Neuronal stem cell (in vitro differentiated cells): Measurements from ENCODE around the gene DSE.

Experiments
- DNase-seq: peaks from one replicate; pipeline ENCODE4 v3.0.0-alpha.2; 2013; ENCODE audit warnings: low spot score
- H2AFZ ChIP-seq: one replicate; pipeline ENCODE4 v1.6.1; 2013; ENCODE audit warnings: mild to moderate bottlenecking, low read length, inconsistent platforms
- H2AK5ac ChIP-seq: 2 replicates; pipeline ENCODE4 v1.6.1; 2013; ENCODE audit warnings: low read depth, mild to moderate bottlenecking, inconsistent platforms, low read length, moderate library complexity, mixed read lengths
- H2BK120ac ChIP-seq: 2 replicates; pipeline ENCODE4 v1.6.1; 2013; ENCODE audit warnings: low read depth, mild to moderate bottlenecking, inconsistent platforms, low read length, moderate library complexity, mixed read lengths
- H2BK12ac ChIP-seq: one replicate; pipeline ENCODE4 v1.6.1; 2013; ENCODE audit warnings: low read length, inconsistent platforms
- H2BK15ac ChIP-seq: 2 replicates; pipeline ENCODE4 v1.6.1; 2013; ENCODE audit warnings: mild to moderate bottlenecking, low read length, inconsistent platforms, mixed read lengths
- H2BK5ac ChIP-seq: one replicate; pipeline ENCODE4 v1.6.1; 2013; ENCODE audit warnings: inconsistent platforms, mild to moderate bottlenecking, low read length, moderate library complexity
- H3K14ac ChIP-seq: one replicate; pipeline ENCODE4 v1.6.1; 2013; ENCODE audit warnings: low read length, inconsistent platforms
- H3K18ac ChIP-seq: 2 replicates; pipeline ENCODE4 v1.6.1; 2013; ENCODE audit warnings: low read length, inconsistent platforms
- H3K23ac ChIP-seq: 2 replicates; pipeline ENCODE4 v1.6.1; 2013; ENCODE audit warnings: low read depth, mild to moderate bottlenecking, mixed read lengths, low read length, inconsistent platforms; ENCODE audit not compliant: poor library complexity
- H3K27ac ChIP-seq: replicated peaks from 3 replicates; pipeline ENCODE4 v1.5.1; 2013; ENCODE audit warnings: low read length, inconsistent platforms
- H3K27me3 ChIP-seq, 3 experiments: 2 replicates each; pipeline ENCODE4 v1.6.1; 2013; ENCODE audit warnings: low read length in 3 of 3, mild to moderate bottlenecking in 2 of 3, inconsistent platforms in 1 of 3, low read depth in 1 of 3, mixed read lengths in 1 of 3, moderate library complexity in 1 of 3; ENCODE audit not compliant: control insufficient read depth in 3 of 3, insufficient read depth in 3 of 3
- H3K36me3 ChIP-seq, 2 donors: replicated peaks in 1 of 2; 2 replicates each; pipeline ENCODE4 v1.6.1; 2013; ENCODE audit warnings: low read length in 2 of 2; ENCODE audit not compliant: control insufficient read depth in 2 of 2, insufficient read depth in 2 of 2
- H3K4ac ChIP-seq: 2 replicates; pipeline ENCODE4 v1.6.1; 2013; ENCODE audit warnings: inconsistent platforms, mild to moderate bottlenecking, low read length, moderate library complexity
- H3K4me1 ChIP-seq, 2 donors: 1 replicate in 1 of 2; 2 replicates in 1 of 2; pipeline ENCODE4 v1.6.1; 2013; ENCODE audit warnings: low read length in 2 of 2, low read depth in 1 of 2; ENCODE audit not compliant: control insufficient read depth in 2 of 2, insufficient read depth in 1 of 2
- H3K4me2 ChIP-seq: one replicate; pipeline ENCODE4 v1.6.1; 2013; ENCODE audit warnings: mild to moderate bottlenecking, low read length, inconsistent platforms; ENCODE audit not compliant: insufficient read depth, poor library complexity, severe bottlenecking
- H3K4me3 ChIP-seq, 2 donors: 2 replicates each; pipeline ENCODE4 v1.5.1; 2013; ENCODE audit warnings: low read length in 2 of 2, mild to moderate bottlenecking in 2 of 2, inconsistent platforms in 1 of 2, moderate library complexity in 1 of 2
- H3K79me1 ChIP-seq: one replicate; pipeline ENCODE4 v1.6.1; 2013; ENCODE audit warnings: low read depth, mild to moderate bottlenecking, inconsistent platforms, low read length, moderate library complexity
- H3K9ac ChIP-seq: one replicate; pipeline ENCODE4 v1.6.1; 2013; ENCODE audit warnings: mild to moderate bottlenecking, low read depth, low read length, inconsistent platforms; ENCODE audit not compliant: poor library complexity
- H3K9me3 ChIP-seq, 2 donors: replicated peaks in 1 of 2; 2 replicates each; pipeline versions ENCODE3 to v1.6.1; 2013; ENCODE audit warnings: low read length in 2 of 2, mild to moderate bottlenecking in 2 of 2, inconsistent platforms in 1 of 2, low read depth in 1 of 2, mixed read lengths in 1 of 2, moderate library complexity in 1 of 2; ENCODE audit not compliant: control insufficient read depth in 2 of 2, insufficient read depth in 1 of 2
- H4K8ac ChIP-seq: one replicate; pipeline ENCODE4 v1.6.1; 2013; ENCODE audit warnings: low read depth, mild to moderate bottlenecking, inconsistent platforms, low read length, moderate library complexity
- H4K91ac ChIP-seq: one replicate; pipeline ENCODE4 v1.6.1; 2013; ENCODE audit warnings: low read length, low read depth, mild to moderate bottlenecking, inconsistent platforms; ENCODE audit not compliant: poor library complexity
- WGBS, 2 donors: extraction: QIAGEN DNeasy Blood & Tissue Kit; methylation state at CpG; one replicate each; pipeline ENCODE4 v1.1.7; 2013; ENCODE audit warnings: missing lambda C conversion rate in 2 of 2, mixed read lengths in 1 of 2; ENCODE audit not compliant: insufficient read length in 2 of 2, insufficient replicate concordance in 1 of 2; ENCODE audit errors: extremely low coverage in 2 of 2; 5-methylcytosine and 5-hydroxymethylcytosine counted together

DSE gene

DNA sequence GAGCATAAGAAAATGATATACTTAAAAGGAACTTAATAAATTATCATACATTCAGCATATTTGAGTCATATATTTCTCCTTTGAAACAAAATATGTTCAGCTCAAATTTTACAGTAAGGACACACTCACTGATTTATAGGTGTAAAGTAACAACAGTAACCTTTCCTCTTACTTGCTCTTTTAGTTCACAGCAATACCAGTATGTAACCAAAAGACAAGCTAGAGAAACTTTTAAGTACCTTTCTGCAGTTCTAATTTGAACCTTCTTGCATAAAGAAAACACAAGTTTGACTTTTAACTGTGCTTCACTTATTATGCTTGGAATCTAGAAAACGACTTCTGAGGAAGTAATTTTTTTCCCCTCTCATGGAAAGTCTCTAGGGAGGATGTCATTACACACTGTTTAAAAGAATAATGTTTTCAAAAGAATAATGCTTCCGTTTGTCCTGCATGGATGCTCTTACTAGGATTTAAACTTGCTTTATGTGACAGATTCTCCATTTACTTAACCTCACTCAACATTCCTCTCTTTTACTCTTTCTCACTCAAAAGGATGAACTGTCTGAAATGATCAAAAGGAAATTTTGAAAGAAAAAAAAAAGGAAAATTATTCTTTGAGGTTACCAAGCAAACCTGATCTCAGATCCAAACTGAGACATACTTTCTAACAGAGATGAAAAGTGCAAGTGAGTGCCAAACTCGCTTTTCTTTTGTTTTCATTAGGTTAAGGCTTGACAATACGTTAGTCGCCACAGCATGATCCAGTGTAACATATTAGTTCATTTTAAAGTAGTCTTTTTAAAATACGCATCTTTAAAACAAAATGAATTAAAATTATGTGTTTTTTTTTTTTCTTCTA lies 68.1 kb downstream of the DSE start:
- DNase-seq, result no peak
- Histone ChIP-seq H2AK5ac (no peak overlapping the region), H3K4me2 (no peak overlapping the region), H3K36me3 (peaks cover 0 to 31% of the 10 kb centered on the region in 2 donors), H2BK5ac (no peak overlapping the region), H3K9me3 (no peaks in the 10 kb centered on the region), H3K18ac (no peak overlapping the region), H3K4ac (no peak overlapping the region), H3K14ac (no peak overlapping the region), H3K9ac (no peak overlapping the region), H3K79me1 (no peaks in the 10 kb centered on the region), H3K23ac (no peak overlapping the region), H2BK12ac (no peak overlapping the region), H3K4me1 (peaks cover 0 to 21% of the 10 kb centered on the region in 2 donors), H4K91ac (no peak overlapping the region), H2BK15ac (no peak overlapping the region), H3K4me3 (peak overlapping the region in 1 of 2 donors; percentile 21), H2AFZ (peak overlapping the region; percentile 62), H4K8ac (no peak overlapping the region), H2BK120ac (no peak overlapping the region), H3K27ac (no peak overlapping the region), H3K27me3 (no peaks in the 10 kb centered on the region)
- no CpG with 5 or more reads among the region's 6 CpGs for whole genome bisulfite sequencing, 2 donors

- Histone ChIP-seq H3K27ac (no peak overlapping the region), H3K4me3 (no peak overlapping the region), H3K79me1 (no peaks in the 10 kb centered on the region), H3K36me3 (peaks cover 0 to 24% of the 10 kb centered on the region in 2 donors), H4K91ac (no peak overlapping the region), H3K23ac (no peak overlapping the region), H2BK120ac (no peak overlapping the region), H3K9me3 (no peaks in the 10 kb centered on the region), H3K18ac (no peak overlapping the region), H2BK12ac (no peak overlapping the region), H2BK15ac (no peak overlapping the region), H3K9ac (no peak overlapping the region), H2AFZ (peak overlapping the region; percentile 62), H2AK5ac (no peak overlapping the region), H3K4me2 (no peak overlapping the region), H3K4me1 (peaks cover 0 to 24% of the 10 kb centered on the region in 2 donors), H3K14ac (no peak overlapping the region), H3K4ac (no peak overlapping the region), H2BK5ac (no peak overlapping the region), H3K27me3 (no peaks in the 10 kb centered on the region), H4K8ac (no peak overlapping the region)
- no CpG with 5 or more reads among the region's 1 CpG for WGBS, 2 donors
- no peak for DNase-seq
Observed at GRCh38 chr6:116439522-116440051, 68.8 kb downstream of the DSE start.

DNA sequence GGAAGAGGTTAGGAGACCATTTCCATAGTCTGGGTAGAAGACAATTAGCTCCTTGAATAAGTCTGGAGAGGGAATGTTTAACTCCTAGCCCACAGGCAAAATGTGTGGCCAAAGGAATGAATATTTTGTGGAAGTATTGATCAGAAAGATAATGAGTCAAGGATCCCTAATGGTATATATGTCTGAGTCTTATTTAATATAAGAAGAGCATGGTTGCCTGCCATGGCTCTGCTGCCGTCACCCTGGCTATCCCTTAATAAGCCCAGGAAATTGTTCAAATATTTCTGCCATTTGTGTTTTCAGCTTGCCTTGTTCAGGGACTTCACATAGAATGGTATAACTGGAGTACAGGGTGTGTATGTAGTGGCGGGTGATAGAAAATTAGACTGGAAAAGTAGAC lies 72.4 kb downstream of the DSE start:
- Histone ChIP-seq H2BK5ac (no peak overlapping the region), H4K8ac (no peak overlapping the region), H3K4me1 (peaks cover 0 to 24% of the 10 kb centered on the region in 2 donors), H3K14ac (no peak overlapping the region), H2BK15ac (no peak overlapping the region), H4K91ac (no peak overlapping the region), H2AK5ac (no peak overlapping the region), H3K27me3 (no peaks in the 10 kb centered on the region), H3K4me3 (no peak overlapping the region), H3K36me3 (no peaks in the 10 kb centered on the region), H3K18ac (no peak overlapping the region), H3K4me2 (no peak overlapping the region), H2AFZ (no peak overlapping the region), H2BK120ac (no peak overlapping the region), H2BK12ac (no peak overlapping the region), H3K9ac (no peak overlapping the region), H3K4ac (no peak overlapping the region), H3K23ac (no peak overlapping the region), H3K9me3 (no peaks in the 10 kb centered on the region), H3K27ac (no peak overlapping the region), H3K79me1 (no peaks in the 10 kb centered on the region)
- no peak for DNase-seq
- WGBS, 2 donors, result no CpG with 5 or more reads among the region's 2 CpGs

GRCh38 chr6:116444092-116444491 lies 73.3 kb downstream of the DSE start:
- Histone ChIP-seq H3K27ac (no peak overlapping the region), H3K79me1 (no peaks in the 10 kb centered on the region), H3K27me3 (no peaks in the 10 kb centered on the region), H3K36me3 (no peaks in the 10 kb centered on the region), H2BK12ac (no peak overlapping the region), H4K8ac (no peak overlapping the region), H3K4me2 (no peak overlapping the region), H3K9me3 (no peaks in the 10 kb centered on the region), H3K9ac (no peak overlapping the region), H3K4me1 (peaks cover 0 to 18% of the 10 kb centered on the region in 2 donors), H2BK5ac (no peak overlapping the region), H2AK5ac (no peak overlapping the region), H3K4ac (no peak overlapping the region), H3K14ac (no peak overlapping the region), H2BK15ac (no peak overlapping the region), H3K23ac (no peak overlapping the region), H3K4me3 (no peak overlapping the region), H2AFZ (peak overlapping the region; percentile 8), H3K18ac (no peak overlapping the region), H2BK120ac (no peak overlapping the region), H4K91ac (no peak overlapping the region)
- no CpG with 5 or more reads among the region's 3 CpGs for WGBS, 2 donors
- DNase-seq, result no peak
